ENCODE results near the gene TCF7L1. TPM values are rescaled to one million over a fixed set of nuclear protein-coding genes. Genes with fewer than 3 reads are reported as not detected.
A peak's percentile ranks its signal among the peaks of the same experiment; 100 is the strongest.

The TCF7L1 gene
- total RNA-seq, 1 experiment from 2014 or later = 30.4 TPM

DNA sequence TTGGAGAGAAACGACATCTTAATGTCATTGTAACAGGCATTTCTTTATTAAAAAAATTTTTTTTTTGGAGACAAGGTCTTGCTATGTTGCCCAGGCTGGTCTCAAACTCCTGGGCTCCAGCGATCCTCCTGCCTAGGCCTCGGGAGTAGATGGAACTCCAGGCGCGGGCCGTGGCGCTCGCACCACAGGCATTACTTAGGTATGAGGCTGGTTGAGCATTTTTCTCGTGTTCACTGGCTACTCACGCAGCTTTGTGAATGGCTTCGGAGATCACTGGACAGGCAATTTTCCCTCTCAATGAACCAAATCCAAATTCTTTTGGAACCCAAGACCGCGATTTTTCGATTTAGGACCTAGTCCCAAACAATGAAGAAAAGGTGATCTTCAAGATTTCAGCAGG lies 795 bp upstream of the TCF7L1 start:
- H3K4me3 ChIP-seq (ENCODE audit: low read depth in 2 of 2, low read length in 2 of 2) = peak overlapping the region; percentile 59 to 61
- no peaks in the 10 kb centered on the region for H3K27me3 ChIP-seq (ENCODE audit: control insufficient read depth, insufficient read depth, low read length)
- in situ Hi-C loops (cut with HindIII; ENCODE audit: low pct_unique_long_range_greater_than_20kb, low sequenced_read_pairs) (no loop called here), intact Hi-C loops (cut with micrococcal nuclease; ENCODE audit: unreplicated experiment) (loop anchor here (2.0 to 5.0 kb wide), 2 partner anchors 66 to 155 kb away; no protein-coding TSS in a partner anchor)
- no peaks in the 10 kb centered on the region for H3K9me3 ChIP-seq (ENCODE audit: control insufficient read depth, insufficient read depth, low read depth, low read length)
- POLR2A ChIA-PET = no interaction called here
- CTCF ChIA-PET = interaction anchor here (0.5 to 1.6 kb wide), 4 partner anchors 127 to 168 kb away, joined by 3 to 8 read pairs (median 4); no protein-coding TSS in a partner anchor
- BruUV-seq (replicated peaks) = no TSS peak
- H3K4me1 ChIP-seq (ENCODE audit: control insufficient read depth, insufficient read depth, low read length) = peaks cover 11% of the 10 kb centered on the region
- TF ChIP-seq, protein P1, sequence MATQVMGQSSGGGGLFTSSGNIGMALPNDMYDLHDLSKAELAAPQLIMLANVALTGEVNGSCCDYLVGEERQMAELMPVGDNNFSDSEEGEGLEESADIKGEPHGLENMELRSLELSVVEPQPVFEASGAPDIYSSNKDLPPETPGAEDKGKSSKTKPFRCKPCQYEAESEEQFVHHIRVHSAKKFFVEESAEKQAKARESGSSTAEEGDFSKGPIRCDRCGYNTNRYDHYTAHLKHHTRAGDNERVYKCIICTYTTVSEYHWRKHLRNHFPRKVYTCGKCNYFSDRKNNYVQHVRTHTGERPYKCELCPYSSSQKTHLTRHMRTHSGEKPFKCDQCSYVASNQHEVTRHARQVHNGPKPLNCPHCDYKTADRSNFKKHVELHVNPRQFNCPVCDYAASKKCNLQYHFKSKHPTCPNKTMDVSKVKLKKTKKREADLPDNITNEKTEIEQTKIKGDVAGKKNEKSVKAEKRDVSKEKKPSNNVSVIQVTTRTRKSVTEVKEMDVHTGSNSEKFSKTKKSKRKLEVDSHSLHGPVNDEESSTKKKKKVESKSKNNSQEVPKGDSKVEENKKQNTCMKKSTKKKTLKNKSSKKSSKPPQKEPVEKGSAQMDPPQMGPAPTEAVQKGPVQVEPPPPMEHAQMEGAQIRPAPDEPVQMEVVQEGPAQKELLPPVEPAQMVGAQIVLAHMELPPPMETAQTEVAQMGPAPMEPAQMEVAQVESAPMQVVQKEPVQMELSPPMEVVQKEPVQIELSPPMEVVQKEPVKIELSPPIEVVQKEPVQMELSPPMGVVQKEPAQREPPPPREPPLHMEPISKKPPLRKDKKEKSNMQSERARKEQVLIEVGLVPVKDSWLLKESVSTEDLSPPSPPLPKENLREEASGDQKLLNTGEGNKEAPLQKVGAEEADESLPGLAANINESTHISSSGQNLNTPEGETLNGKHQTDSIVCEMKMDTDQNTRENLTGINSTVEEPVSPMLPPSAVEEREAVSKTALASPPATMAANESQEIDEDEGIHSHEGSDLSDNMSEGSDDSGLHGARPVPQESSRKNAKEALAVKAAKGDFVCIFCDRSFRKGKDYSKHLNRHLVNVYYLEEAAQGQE (IDR thresholded peaks at IDR 0.05; ENCODE audit: insufficient read depth in 1 of 2, low read depth in 2 of 2, low read length in 1 of 2) = no peak
- no peak for TF ChIP-seq SIN3A (IDR thresholded peaks at IDR 0.05; ENCODE audit: borderline replicate concordance, insufficient read depth, low read depth, low read length)
- no peak for TF ChIP-seq POLR2AphosphoS5 (IDR thresholded peaks at IDR 0.05; ENCODE audit: low read depth, low read length)
- TF ChIP-seq, protein P2, sequence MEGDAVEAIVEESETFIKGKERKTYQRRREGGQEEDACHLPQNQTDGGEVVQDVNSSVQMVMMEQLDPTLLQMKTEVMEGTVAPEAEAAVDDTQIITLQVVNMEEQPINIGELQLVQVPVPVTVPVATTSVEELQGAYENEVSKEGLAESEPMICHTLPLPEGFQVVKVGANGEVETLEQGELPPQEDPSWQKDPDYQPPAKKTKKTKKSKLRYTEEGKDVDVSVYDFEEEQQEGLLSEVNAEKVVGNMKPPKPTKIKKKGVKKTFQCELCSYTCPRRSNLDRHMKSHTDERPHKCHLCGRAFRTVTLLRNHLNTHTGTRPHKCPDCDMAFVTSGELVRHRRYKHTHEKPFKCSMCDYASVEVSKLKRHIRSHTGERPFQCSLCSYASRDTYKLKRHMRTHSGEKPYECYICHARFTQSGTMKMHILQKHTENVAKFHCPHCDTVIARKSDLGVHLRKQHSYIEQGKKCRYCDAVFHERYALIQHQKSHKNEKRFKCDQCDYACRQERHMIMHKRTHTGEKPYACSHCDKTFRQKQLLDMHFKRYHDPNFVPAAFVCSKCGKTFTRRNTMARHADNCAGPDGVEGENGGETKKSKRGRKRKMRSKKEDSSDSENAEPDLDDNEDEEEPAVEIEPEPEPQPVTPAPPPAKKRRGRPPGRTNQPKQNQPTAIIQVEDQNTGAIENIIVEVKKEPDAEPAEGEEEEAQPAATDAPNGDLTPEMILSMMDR (IDR thresholded peaks at IDR 0.05) = no peak
- no peak for TF ChIP-seq TCF7L2 (IDR thresholded peaks at IDR 0.05; ENCODE audit: low read depth, low read length)
- DNase-seq (ENCODE audit: low read depth, low spot score) (no peak), ATAC-seq (no peak)
- no peaks in the 10 kb centered on the region for H3K36me3 ChIP-seq (ENCODE audit: control insufficient read depth, insufficient read depth, low read length)
- H3K27ac ChIP-seq (ENCODE audit: low read length) = peak overlapping the region; percentile 80

DNA sequence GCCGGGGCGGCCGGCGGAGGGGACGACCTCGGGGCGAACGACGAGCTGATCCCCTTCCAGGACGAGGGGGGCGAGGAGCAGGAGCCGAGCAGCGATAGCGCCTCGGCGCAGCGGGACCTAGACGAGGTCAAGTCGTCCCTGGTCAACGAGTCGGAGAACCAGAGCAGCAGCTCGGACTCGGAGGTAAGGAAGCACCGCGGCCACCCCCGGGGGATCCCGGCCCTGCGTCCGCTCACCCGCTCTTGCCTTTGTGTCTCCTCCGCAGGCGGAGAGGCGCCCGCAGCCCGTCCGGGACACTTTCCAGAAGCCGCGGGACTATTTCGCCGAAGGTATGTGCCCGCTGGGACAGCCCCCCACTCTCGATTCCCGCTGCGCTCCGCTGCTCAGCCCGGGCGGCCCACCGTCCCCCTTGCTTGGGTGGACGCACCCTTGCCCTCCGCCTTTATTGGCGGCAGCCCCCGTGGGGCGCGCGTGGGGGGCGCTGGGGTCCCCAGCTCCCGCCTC lies 611 bp downstream of the TCF7L1 start:
- in situ Hi-C loops (cut with HindIII; ENCODE audit: low pct_unique_long_range_greater_than_20kb, low sequenced_read_pairs) (no loop called here), intact Hi-C loops (cut with micrococcal nuclease; ENCODE audit: unreplicated experiment) (loop anchor here (2.0 to 5.0 kb wide), 2 partner anchors 67 to 153 kb away; no protein-coding TSS in a partner anchor)
- CTCF ChIA-PET = interaction anchor here (0.5 to 1.6 kb wide), 3 partner anchors 10 to 538 kb away, joined by 3 to 9 read pairs (median 8); no protein-coding TSS in a partner anchor
- Histone ChIP-seq H3K4me3 (ENCODE audit: low read depth in 2 of 2, low read length in 2 of 2) (peak overlapping the region; percentile 61 to 66), H3K27me3 (ENCODE audit: control insufficient read depth, insufficient read depth, low read length) (no peaks in the 10 kb centered on the region), H3K4me1 (ENCODE audit: control insufficient read depth, insufficient read depth, low read length) (peaks cover 11% of the 10 kb centered on the region), H3K27ac (ENCODE audit: low read length) (peak overlapping the region; percentile 57; the same call in 1 of the 2 replicates), H3K36me3 (ENCODE audit: control insufficient read depth, insufficient read depth, low read length) (no peaks in the 10 kb centered on the region), H3K9me3 (ENCODE audit: control insufficient read depth, insufficient read depth, low read depth, low read length) (no peaks in the 10 kb centered on the region)
- BruUV-seq (replicated peaks) = no TSS peak
- ATAC-seq (peak; percentile 41), DNase-seq (ENCODE audit: low read depth, low spot score) (no peak)
- POLR2A ChIA-PET = interaction anchor here (0.6 kb wide), 1 partner anchor 188 kb away, joined by 3 read pairs; no protein-coding TSS in a partner anchor
- TF ChIP-seq SIN3A (IDR thresholded peaks at IDR 0.05; ENCODE audit: borderline replicate concordance, insufficient read depth, low read depth, low read length) = 0 out of 2 replicates have a peak, but pooled peaks have one; percentile 41
- TF ChIP-seq, protein P2 (IDR thresholded peaks at IDR 0.05) = no peak

All from Panc1 (cell line).